Prostate gland (tissue), 2 donors: ENCODE data around the gene ZNF223.

ENCODE experiments used
- CTCF ChIP-seq, 4 experiments: fragments of 200-600 bp in 2 of 4; fragments of 450-650 bp in 2 of 4; sonication (generic) in 2 of 4; IDR thresholded peaks; 1 replicate in 3 of 4; 2 replicates in 1 of 4; pipeline ENCODE4 v1.5.1; 2016 to 2019; ENCODE audit warnings: antibody characterized with exemption in 4 of 4, mild to moderate bottlenecking in 2 of 4, moderate library complexity in 2 of 4
- POLR2A ChIP-seq: fragments of 450-650 bp; IDR thresholded peaks from one replicate; pipeline ENCODE4 v1.6.1; 2016; ENCODE audit warnings: antibody characterized with exemption, mild to moderate bottlenecking
- POLR2AphosphoS5 ChIP-seq: sonication (generic); formaldehyde crosslinking; IDR thresholded peaks from one replicate; pipeline ENCODE4 v1.6.1; 2017; ENCODE audit warnings: antibody characterized with exemption

- TF ChIP-seq CTCF (IDR thresholded peaks at IDR 0.05) (no peak), POLR2A (no peak), POLR2AphosphoS5 (no peak)
Measured at GRCh38 chr19:44107751-44108150, 55.9 kb downstream of the ZNF223 start.
